HG02798 (cell line): Measurements from ENCODE around the gene SLC47A2.
"Not testable (repeated sequence)": the region's sequence is repeated elsewhere in the genome, so short reads cannot be mapped to it uniquely, and the experiment has no call there.

Source experiments
- ATAC-seq: cut with Tn5 transposase; IDR thresholded peaks from one replicate; pipeline ENCODE4 v1.9.1; 2021; ENCODE audit warnings: mild to moderate bottlenecking; ENCODE audit not compliant: unreplicated experiment, poor library complexity

The SLC47A2 gene

DNA sequence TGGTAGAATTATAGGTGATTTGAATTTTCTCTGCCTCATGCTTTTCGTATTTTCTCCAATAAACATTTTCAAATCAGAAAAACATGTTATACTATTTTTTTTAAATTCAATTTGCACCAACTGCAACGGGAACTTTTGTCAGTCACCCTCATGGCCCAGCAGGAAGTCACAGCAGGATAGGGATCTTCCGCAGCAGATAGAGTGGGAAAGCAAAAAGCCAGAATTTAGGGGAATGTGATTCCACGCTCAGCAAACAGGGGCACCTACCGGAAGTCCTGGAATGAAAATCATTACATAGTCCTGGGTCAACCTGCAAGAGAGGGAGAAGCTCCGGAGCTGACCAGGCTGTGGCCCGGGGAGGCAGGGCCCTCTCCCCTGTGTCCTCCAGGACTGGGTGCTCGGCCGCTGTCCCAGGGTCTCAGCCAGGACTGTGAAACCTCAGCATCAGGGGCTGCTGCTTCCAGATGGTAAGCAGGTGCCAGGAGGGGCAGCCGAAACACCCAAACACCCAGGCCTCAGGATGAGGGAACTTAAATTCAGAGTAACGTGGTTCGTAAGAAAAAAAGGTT is 3.9 kb downstream of the SLC47A2 start:
- ATAC-seq: no peak

DNA sequence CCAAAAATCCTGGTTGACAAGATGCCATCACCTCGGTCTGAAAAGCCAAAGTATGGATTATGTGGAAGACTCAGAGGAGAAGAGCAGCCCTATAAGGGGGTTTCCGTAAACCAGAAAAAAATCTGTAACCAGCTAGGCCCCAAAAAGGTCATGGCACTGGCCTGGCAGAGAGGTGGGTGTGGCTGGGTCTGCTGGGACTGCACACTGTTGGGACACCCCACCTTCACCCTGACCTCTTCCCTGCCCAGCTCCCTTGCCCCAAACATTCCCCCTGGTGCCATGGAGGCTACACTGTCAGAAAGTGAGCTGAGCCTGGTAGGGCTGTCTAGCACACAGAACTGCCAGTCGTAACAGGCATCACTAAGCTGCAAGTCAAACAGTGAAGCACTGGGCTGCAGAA is 6.5 kb downstream of the SLC47A2 start:
- no peak for ATAC-seq

DNA sequence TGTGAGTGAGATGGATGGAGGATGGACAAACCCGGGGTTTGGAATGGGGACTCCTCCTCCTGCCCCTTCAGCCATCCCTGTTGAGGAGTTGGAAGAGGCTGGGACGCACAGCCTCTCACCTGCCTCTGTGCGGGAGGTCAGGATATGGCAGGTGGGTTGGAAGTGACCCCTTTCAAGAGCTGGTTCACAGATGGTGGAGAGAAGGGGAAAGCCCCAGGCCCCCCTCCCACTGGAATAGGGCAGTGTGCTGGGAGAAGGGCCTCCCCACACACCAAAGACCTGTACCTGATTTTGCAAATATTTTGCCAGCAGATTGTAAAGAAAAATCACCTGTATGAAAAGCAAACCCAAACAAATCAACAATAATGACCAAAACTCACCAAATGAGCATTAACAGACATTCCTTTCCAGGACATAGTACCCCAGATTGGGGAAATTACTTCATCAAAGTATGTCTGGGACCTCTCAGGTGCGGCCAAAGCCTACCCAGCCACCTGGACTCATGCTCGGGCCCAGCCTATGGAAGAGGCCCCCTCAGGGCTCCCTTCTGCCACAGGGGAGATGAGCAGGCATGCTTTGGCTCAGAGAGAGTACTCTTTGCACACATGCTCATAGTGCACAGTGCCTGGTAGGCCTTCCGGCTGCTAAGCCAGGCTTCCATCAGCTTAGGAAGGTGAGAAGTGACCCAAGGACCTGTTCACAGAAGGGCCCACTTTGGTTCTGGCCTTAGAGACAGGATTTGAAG is 7.8 kb downstream of the SLC47A2 start:
- no peak for ATAC-seq

DNA sequence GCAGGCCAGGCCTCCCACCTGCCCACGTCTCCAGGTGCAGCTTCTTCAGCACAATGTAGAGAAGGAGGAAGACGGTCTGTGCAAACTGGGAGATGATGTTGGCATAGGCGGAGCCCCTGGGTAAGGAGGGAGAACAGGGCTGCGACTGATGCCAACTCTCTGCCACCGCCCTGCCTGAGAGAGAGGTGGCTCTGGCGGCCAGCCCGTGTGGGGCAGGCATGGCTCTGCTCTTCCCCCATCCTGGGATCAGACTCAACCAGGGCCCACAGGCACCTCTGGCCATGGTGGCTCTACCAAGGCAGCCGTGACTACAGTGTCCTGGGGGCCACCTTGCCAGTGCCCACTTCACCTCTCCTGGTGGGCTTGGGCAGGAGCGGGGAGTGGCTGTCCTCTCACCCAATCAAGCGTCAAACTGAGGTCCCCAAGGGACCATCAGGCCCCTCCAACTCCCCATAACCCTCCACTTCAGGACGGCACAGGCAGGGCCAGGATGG is 8.6 kb downstream of the SLC47A2 start:
- ATAC-seq: no peak

DNA sequence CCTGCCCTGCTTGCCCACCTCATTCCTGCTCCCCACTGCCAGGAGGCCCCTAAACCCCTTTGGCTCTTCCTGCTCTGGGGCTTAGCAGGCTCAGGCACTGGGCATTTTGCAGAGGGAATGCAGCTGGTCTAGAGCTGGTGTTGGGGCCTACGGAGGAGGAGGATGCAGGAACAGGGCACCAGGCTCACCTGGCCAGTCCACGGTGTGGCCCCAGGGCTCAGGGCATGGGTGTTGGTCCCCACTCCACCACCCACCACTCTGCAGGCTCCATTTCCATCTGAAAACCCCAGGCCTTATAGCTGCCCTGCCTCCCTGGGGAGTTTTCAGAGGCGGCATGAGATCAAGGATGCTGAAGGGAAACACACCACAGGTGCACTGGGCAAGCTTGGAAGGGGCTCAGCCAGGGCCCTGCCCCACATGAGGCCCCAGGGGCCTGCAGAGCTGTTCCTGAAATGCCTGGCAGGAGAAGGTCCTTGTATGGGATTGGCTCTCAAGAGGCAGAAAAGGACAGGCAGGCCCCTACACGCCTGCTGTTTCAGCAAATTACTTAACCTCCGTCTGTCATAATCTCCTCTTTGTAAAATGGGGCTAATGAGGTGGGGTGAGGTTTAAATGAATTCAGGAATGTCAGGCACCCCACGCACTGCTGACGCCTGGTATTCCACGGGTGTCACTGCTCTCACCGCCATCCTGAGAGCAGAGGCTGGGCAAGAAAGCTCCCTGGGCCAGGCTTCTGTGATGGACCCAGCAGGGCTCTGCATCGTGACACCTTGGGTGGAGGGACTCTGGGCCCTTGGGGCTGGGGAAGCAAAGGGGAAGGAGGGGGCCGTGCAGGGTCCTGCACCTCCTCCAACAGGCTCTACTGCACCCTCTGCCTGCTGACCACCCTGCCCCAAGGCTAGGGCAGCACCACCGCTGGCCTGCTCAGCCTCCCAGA is 9.3 kb downstream of the SLC47A2 start:
- ATAC-seq: no peak

DNA sequence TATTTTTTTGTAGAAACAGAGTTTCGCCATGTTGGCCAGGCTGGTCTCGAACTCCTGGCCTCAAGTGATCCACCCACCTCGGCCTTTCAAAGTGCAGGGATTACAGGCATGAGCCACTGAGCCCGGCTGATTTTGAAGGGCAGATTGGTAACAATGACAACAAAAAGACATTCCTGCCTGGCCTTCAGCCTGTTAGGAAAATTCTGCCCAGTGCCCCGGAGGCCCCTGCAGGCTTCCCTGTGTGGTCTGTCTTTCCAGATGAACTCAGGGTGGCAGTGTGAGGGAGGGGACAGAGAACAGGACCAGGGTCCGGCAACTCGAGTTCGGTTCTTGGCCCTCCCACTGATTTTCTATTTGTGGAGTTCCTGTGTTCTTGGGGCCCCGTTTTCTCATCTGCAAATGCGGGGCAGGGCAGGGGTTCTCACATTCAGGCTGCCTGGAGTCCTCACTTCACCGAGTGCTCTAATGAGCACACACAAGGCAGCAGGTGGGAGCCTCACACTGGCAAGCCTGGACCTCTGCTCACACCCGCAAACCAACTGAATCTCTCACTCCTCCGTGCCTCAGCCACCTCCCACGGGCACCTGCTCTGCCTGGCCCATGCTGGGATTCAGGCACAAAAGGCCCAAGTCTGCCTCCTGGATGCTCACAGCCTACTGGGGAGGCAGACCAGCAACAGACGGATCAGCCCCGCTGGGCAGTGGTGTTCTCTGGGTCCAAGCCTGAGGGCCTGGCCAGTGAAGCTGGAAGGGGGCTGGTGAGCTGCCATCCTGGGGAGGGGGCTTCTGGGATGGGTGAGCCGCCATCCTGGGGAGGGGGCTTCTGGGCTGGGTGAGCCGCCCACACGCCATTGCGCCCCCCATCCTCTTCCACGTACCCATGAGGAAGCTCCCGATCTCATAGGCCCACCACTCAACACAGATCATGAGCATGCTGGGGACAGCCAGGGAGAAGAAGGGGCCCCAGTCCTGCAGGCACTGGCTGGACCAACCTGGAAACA is 10.3 kb downstream of the SLC47A2 start:
- ATAC-seq: no peak

DNA sequence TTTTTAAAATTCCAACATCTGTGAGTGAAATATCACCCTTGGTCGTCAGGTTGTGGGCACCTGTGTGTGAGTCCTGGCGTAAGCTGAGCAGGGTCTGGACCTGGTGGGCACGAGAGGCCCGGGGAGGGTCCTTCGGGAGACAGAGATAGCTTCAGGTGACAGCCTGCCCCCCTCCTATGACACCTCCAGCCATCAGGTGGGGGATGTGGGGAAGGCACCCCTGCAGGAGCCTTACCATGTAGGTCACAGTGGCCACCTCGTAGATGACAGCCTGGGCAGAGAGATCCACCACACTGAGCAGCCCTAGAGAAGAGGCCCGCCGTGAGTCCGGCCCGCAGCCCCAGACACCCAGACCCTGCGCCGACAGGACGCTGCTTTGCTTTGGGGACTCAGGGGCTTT is 11.2 kb downstream of the SLC47A2 start:
- no peak for ATAC-seq

DNA sequence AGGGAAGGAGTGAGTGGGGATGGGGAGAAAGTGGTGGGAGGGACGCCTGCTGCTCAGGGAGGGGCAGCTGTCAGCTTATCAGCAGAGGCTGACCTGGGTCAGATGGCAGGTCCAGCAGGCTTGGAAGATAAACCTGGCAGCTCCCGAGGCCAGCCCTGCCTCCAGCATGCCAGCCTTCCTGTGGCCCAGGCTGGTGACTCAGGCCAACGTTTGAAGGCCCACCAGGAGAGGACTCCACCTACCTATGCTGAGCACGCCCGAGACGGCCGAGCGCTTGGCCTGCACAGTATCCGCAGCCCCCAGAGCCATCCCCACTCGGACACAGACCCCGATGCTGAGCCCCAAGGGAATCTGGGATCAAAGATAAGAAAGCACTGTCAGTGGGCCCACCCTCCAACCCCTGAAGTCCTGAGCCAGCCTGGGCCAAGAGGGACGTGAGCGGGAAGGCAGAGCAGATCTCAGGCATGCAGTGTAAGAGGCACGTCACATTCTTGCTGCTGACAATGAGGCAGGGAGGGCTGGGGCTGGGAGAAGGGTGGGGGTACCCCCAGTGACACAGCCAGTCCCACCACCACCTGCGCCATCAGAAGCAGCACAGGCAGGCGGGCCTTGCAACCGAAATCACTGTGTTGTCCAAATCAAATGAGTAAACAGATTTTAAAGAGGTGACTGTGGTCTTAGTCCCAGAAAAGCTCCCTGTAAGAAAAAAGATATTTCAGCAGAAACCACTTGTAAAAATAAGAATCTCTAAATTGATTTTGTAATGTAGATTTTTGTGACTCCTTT is 12.4 kb downstream of the SLC47A2 start:
- ATAC-seq: no peak

DNA sequence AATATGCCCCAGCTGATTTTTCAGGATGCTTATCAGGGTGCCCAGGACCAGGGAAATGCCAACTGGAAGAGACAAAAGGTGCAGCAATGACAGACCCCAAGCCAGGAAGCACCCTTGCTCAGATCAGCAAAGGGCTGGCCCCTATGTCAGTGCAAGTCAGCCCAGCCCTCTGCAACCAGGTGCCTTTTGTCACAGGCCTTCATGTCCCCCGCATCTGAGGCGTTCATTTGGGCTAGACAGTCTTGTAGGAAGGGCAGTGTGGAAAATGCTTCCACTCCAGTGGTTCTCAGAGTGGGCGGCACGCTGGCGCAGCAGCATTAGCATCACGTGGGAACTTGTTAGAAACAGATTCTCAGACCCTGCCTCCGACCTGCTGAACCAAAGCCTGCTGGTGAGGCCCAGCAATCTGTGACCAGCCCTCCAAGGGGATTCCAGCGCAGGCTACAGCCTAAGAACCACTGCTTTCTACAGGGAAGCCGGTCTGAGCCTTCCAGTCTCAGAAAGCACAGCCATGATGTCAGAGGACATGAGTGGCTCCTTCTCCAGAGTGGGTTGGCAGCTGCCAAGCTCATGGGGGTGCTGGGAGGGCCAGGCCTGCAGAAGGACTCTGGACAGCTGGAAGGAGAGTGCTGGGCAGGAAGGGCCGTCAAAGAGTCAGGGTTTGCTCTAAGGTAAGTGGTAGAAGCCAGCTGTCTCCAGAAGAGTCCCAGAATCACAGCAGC is 13.1 kb downstream of the SLC47A2 start:
- no peak for ATAC-seq

DNA sequence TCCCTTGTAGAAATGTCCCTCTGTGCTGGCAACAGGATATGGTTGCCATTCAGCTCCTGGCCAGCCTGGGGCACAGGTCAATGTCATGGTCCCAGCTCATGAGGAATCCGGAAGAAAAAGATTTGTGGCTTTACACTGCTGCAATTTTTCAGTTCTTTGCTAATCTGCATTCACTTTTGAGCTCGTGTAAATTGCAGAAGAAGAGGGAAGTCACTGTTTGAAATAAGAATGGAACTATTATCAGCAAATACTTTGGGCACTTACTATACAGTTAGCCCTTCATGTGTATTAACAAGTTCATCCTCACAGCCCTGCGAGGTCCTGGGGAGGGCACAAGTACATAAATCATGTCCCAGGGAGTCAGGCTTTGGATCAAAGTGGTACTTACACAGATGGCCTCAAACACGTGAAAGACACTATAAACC is 14.2 kb downstream of the SLC47A2 start:
- no peak for ATAC-seq

DNA sequence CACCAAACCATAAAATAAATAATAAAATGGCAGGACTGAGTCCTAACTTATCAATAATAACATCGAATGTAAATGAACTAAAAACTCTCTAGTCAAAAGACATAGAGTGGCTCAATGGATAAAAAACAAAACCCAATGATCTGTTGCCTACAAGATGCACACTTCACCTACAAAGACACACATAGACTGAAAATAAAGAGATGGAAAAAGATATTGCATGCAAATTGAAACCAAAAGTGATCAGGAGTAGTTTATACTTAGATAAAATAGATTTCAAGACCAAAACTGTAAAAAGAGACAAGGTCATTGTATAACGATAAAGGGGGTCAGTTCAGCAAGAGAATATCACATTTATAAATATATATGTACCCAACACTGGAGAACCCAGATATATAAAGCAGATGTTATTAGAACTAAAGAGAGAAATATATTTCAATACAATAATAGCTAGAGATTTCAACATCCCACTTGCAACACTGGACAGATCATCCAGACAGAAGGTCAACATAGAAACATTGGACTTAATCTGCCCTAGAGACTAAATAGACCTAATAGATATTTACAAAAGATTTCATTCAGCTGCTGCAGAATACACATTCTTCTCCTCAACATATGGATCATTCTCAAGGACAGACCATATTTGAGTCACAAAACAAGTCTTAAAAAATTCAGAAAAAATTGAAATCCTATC is 29.8 kb downstream of the SLC47A2 start:
- ATAC-seq: no peak

DNA sequence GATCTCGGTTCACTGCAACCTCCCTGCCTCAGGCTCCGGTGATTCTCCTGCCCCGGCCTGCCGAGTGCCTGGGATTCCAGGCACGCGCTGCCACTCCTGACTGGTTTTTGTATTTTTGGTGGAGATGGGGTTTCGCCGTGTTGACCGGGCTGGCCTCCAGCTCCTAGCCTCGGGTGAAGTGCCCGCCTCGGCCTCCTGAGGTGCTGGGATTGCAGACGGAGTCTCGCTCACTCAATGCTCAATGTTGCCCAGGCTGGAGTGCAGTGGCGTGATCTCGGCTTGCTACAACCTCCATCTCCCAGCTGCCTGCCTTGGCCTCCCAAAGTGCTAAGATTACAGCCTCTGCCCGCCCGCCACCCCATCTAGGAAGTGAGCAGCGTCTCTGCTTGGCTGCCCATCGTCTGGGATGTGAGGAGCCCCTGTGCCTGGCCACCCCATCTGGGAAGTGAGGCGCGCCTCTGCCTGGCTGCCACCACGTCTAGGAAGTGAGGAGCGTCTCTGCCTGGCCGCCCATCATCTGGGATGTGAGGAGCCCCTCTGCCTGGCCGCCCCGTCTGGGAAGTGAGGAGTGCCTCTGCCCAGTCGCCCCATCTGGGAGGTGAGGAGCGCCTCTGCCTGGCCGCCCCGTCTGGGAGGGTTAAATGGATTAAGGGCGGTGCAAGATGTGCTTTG is 31.3 kb downstream of the SLC47A2 start:
- not testable (repeated sequence) for ATAC-seq

DNA sequence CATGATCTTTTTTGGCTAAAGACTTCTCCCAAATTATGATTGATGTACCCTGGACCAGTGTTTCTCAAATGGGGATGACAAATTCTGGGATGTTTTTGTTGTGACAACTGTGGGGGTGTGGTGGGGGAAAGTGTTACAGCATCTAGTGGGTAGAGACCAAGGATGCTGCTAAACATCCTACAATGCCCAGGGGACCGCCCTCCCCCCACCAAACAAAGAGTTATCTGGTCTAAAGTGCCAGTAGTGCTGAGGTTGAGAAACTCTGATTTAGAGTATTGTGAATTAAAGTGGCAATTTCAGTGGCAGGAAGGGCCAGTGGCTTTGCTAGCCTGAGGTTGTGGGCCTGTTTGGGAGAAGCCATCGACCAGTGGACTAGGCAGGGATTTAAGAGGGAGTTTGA is 33.3 kb downstream of the SLC47A2 start:
- ATAC-seq: no peak

DNA sequence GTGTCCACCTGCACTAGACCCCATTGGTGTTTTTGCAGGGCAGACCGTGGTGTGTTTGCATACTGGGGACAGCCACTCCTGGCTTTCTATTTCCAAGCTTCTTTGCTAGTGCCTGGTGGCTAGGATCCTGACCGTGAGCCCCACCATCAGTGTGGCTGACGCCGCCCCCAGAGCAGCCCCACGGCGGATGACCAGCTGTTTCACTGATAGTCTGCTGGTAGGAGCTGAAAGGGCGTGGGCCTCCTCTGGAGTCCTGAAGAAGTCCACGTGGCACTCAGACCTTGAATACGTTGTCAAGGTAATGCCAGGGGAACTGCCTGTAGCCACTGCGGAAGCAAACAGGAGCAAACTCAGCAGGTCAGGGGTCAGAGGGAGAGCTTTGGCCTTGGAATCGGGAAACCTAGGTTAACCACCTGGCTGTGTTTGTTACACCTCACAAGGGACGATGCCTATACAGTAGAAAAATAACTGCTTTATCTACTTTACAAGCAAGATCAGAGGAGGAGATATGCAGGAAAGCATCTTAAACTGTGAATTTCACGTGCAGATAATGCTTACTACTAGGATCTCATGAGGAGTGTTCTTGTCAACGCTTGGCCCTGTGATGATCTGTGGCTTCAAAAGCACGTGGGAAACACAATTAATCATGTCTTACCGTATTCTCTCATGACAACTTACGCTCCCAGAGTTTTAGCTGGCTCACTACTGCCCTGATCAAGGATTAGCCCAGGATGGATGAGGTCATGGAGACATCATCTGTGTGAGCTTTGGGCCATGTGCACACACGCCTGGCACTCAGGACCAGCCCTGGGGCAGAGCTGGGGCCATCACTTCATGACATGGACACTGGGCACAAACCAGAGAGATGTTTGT is 37.6 kb downstream of the SLC47A2 start:
- ATAC-seq: no peak

DNA sequence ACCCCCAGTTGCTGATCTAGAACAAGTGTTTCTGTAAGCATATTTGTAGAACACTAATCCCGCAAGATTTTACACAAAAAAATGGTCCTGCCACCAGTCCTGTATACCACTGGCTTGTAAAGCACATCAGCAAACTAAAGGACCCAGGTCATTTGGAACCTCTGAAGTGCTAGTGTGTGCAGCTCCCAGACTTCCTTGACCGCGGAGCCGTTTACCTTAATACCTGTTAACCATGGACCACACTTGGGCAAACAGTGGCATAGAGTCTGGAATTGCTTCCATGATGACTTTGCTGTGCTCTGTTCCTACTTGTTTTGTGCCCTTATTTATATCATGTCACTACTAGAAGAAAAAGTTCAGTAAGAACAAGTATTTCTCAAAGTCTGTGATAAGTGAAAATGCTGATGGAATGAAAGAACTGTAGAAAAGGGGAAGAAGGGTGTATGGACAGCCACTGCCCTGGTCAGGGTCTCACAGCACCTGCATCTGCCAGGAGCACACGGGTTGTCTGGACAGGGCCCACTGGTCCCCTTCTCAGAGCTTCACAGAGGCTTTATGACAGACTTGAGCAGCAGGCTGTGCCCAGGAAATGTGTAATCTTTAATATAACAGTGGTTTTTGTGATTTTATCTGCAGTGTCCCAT is 38.5 kb downstream of the SLC47A2 start:
- ATAC-seq: no peak

DNA sequence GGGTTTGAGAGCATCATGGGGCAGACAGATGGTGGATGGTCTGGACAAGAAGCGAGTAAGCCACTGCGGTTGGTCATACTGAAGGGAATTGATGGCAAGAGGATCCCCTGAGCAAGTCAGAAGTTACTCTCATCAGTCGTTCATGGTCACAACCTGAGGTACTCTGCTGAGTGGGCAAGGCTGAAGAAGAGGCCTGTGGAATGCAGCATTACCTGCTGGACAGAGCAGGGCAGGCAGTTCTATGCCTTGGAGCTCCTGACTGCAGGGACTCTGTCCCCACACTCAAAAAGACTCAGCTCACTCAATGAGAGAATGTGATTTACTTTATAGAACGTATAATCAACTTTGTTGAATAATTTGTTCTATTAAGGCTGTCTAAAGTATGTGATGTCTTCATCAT is 39.5 kb downstream of the SLC47A2 start:
- ATAC-seq: no peak
